ENCODE measurements around the gene SCT. TPM values are rescaled to one million over a fixed set of nuclear protein-coding genes. Genes with fewer than 3 reads are reported as not detected.
"Not testable (repeated sequence)": the region's sequence is repeated elsewhere in the genome, so short reads cannot be mapped to it uniquely, and the experiment has no call there.

Gene SCT
- total RNA-seq, 1 donor from 2014 or later: not detected

DNA sequence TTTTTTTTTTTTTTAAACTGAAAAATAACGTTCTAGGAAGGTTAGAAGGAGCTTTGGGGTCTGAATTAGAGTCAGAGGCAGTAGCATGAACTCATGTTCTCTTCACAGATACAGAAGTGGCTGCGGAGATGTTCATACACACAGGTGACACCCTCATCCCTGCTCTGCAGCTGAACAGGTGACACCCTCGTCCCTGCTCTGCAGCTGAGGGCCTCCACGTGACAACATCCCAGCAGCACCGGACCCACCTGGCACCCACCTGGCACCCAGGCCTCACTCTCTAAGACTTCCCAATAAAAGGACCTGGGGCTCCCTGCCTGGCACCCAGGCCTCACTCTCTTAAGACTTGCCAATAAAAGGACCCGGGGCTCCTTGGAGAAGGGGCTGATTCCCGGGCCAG, 29.9 kb upstream of the SCT start:
- Histone ChIP-seq H3K36me3 (peaks cover 31% of the 10 kb centered on the region), H3K4me3 (no peak overlapping the region), H3K27ac (no peak overlapping the region), H3K9me3 (no peaks in the 10 kb centered on the region), H3K4me1 (no peaks in the 10 kb centered on the region), H3K27me3 (ENCODE audit: low read depth) (no peaks in the 10 kb centered on the region)
- TF ChIP-seq CTCF (IDR thresholded peaks at IDR 0.05): no peak
- ATAC-seq: no peak
- intact Hi-C loops (cut with DNase I): no loop called here
- DNase-seq: no peak

- Histone ChIP-seq H3K4me3 (no peak overlapping the region), H3K27me3 (ENCODE audit: low read depth) (no peaks in the 10 kb centered on the region), H3K27ac (no peak overlapping the region), H3K4me1 (no peaks in the 10 kb centered on the region), H3K9me3 (no peaks in the 10 kb centered on the region), H3K36me3 (peaks cover 34% of the 10 kb centered on the region)
- TF ChIP-seq CTCF (IDR thresholded peaks at IDR 0.05): no peak
- ATAC-seq (no peak), DNase-seq (no peak)
- intact Hi-C loops (cut with DNase I): no loop called here
Observed at GRCh38 chr11:656426-656825, 29.4 kb upstream of the SCT start.

GRCh38 chr11:655036-655726, 28.2 kb upstream of the SCT start:
- intact Hi-C loops (cut with DNase I): no loop called here
- ATAC-seq (peak; percentile 59 to 76), DNase-seq (no peak)
- Histone ChIP-seq H3K36me3 (peaks cover 38% of the 10 kb centered on the region), H3K27ac (no peak overlapping the region), H3K27me3 (ENCODE audit: low read depth) (no peaks in the 10 kb centered on the region), H3K4me1 (no peaks in the 10 kb centered on the region), H3K9me3 (no peaks in the 10 kb centered on the region), H3K4me3 (no peak overlapping the region)
- TF ChIP-seq CTCF (IDR thresholded peaks at IDR 0.05): no peak

DNA sequence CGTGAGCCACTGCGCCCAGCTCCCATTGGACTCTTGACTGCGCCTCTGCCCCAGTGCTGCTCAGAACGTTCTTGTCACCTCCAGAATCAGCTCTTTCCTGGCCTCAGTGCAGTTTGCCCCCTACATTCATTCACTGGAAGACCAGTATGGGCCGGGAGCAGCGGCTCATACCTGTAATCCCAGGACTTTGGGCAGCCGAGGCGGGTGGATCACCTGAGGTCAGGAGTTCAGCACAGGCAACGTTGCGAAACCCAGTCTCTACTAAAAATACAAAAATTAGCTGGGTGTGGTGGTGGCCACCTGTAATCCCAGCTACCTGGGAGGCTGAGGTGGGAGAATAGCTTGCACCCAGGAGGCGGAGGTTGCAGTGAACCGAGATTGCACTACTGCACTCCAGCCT, 27.5 kb upstream of the SCT start:
- DNase-seq; H3K27me3 ChIP-seq (ENCODE audit: low read depth); H3K4me3 ChIP-seq; H3K4me1 ChIP-seq; H3K27ac ChIP-seq; ATAC-seq; H3K9me3 ChIP-seq; intact Hi-C loops (cut with DNase I): not testable (repeated sequence)
- H3K36me3 ChIP-seq: peaks cover 30% of the 10 kb centered on the region

DNA sequence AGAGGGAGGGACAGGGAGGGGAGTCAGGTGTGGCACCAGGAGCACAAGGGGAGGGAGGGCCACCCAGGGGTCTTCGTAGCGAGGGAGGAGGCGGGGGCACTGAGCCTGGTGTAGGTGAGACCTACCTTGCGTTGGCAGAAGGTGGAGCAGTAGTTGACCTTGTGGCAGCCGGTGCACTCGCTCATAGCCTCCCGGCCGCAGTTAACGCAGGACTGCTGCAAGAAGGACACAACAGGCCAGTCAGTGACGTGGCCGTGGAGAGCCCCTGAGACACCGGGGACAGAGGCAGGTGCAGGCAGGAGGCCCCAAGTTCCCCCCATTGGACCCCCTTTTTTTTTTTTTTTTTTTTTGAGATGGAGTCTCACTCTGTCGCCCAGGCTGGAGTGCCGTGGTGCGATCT, 26.9 kb upstream of the SCT start:
- Histone ChIP-seq H3K27me3 (ENCODE audit: low read depth) (no peaks in the 10 kb centered on the region), H3K4me1 (no peaks in the 10 kb centered on the region), H3K27ac (no peak overlapping the region), H3K9me3 (no peaks in the 10 kb centered on the region), H3K36me3 (peaks cover 24% of the 10 kb centered on the region), H3K4me3 (no peak overlapping the region)
- ATAC-seq: no peak
- no peak for DNase-seq
- intact Hi-C loops (cut with DNase I): no loop called here
- no peak for TF ChIP-seq CTCF (IDR thresholded peaks at IDR 0.05)

DNA sequence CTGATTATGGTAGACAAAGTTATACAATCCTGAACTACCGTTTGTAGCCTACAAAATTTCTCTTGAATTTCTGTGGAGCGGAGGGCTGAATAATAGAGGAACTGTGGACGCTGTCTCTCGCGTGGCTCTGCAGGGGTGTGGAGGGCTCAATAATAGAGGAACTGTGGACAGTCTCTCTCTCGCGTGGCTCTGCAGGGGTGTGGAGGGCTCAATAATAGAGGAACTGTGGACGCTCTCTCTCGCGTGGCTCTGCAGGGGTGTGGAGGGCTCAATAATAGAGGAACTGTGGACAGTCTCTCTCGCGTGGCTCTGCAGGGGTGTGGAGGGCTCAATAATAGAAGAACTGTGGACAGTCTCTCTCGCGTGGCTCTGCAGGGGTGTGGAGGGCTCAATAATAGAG, 26.2 kb upstream of the SCT start:
- H3K4me3 ChIP-seq; H3K27ac ChIP-seq; ATAC-seq; H3K4me1 ChIP-seq; H3K27me3 ChIP-seq (ENCODE audit: low read depth); intact Hi-C loops (cut with DNase I); H3K9me3 ChIP-seq: not testable (repeated sequence)
- DNase-seq: peak; percentile 66
- peaks cover 17% of the 10 kb centered on the region for H3K36me3 ChIP-seq

Measured in lower lobe of right lung (tissue), 2 donors.